GM23248 (cell line): ENCODE data around the gene IP6K1. TPM values are rescaled to one million over a fixed set of nuclear protein-coding genes. Genes with fewer than 3 reads are reported as not detected.
A peak's percentile ranks its signal among the peaks of the same experiment; 100 is the strongest.

ENCODE experiments used
- DNase-seq: peaks from one replicate; pipeline ENCODE4 v3.0.0-alpha.2; 2015
- H2AFZ ChIP-seq: fragments of 200-600 bp; sonication (generic); 2 replicates; pipeline ENCODE4 v1.6.1; 2016; ENCODE audit warnings: antibody characterized with exemption
- H3F3A ChIP-seq: fragments of 200-600 bp; sonication (generic); 2 replicates; pipeline ENCODE4 v1.6.1; 2016; ENCODE audit warnings: mild to moderate bottlenecking, antibody characterized with exemption, mixed run types; ENCODE audit not compliant: insufficient read depth
- H3K27ac ChIP-seq: fragments of 200-600 bp; sonication (generic); 2 replicates; pipeline ENCODE4 v1.5.1; 2016; ENCODE audit warnings: mild to moderate bottlenecking
- H3K27me3 ChIP-seq: fragments of 200-600 bp; sonication (generic); replicated peaks from 2 replicates; pipeline ENCODE4 v1.6.1; 2016; ENCODE audit warnings: mild to moderate bottlenecking; ENCODE audit not compliant: insufficient read depth
- H3K36me3 ChIP-seq: fragments of 200-600 bp; sonication (generic); 2 replicates; pipeline ENCODE4 v1.6.1; 2016; ENCODE audit warnings: low read depth, mild to moderate bottlenecking
- H3K4me1 ChIP-seq: fragments of 200-600 bp; sonication (generic); 2 replicates; pipeline ENCODE4 v1.6.1; 2016; ENCODE audit warnings: mild to moderate bottlenecking; ENCODE audit not compliant: insufficient read depth
- H3K4me2 ChIP-seq: fragments of 200-600 bp; sonication (generic); one replicate; pipeline ENCODE4 v1.6.1; 2016; ENCODE audit warnings: mild to moderate bottlenecking; ENCODE audit not compliant: unreplicated experiment
- H3K4me3 ChIP-seq: fragments of 200-600 bp; sonication (generic); 2 replicates; pipeline ENCODE4 v1.5.1; 2016; ENCODE audit warnings: mild to moderate bottlenecking
- H3K79me2 ChIP-seq: fragments of 200-600 bp; sonication (generic); 2 replicates; pipeline ENCODE4 v1.6.1; 2016; ENCODE audit warnings: mild to moderate bottlenecking; ENCODE audit not compliant: insufficient read depth
- H3K9ac ChIP-seq: fragments of 200-600 bp; sonication (generic); 2 replicates; pipeline ENCODE4 v1.6.1; 2016; ENCODE audit warnings: mild to moderate bottlenecking
- H3K9me2 ChIP-seq: fragments of 200-600 bp; sonication (generic); 2 replicates; pipeline ENCODE4 v1.6.1; 2016; ENCODE audit warnings: mixed run types, mild to moderate bottlenecking, moderate library complexity; ENCODE audit not compliant: insufficient read depth
- H3K9me3 ChIP-seq: fragments of 200-600 bp; sonication (generic); one replicate; pipeline ENCODE4 v1.6.1; 2017; ENCODE audit warnings: low read depth
- H4K20me1 ChIP-seq: fragments of 200-600 bp; sonication (generic); 2 replicates; pipeline ENCODE4 v1.6.0; 2016; ENCODE audit not compliant: insufficient read depth
- EZH2 ChIP-seq: fragments of 200-600 bp; sonication (generic); IDR thresholded peaks from 2 replicates; pipeline ENCODE4 v1.6.1; 2018; ENCODE audit warnings: antibody characterized with exemption, mild to moderate bottlenecking; ENCODE audit not compliant: insufficient read depth, poor library complexity, severe bottlenecking
- EZH2phosphoT487 ChIP-seq: fragments of 200-600 bp; sonication (generic); IDR thresholded peaks from 2 replicates; pipeline ENCODE4 v1.6.1; 2018; ENCODE audit warnings: antibody characterized with exemption, moderate library complexity, mild to moderate bottlenecking, low read depth; ENCODE audit not compliant: insufficient read depth
- WGBS, 2 experiments: methylation state at CpG; one replicate each; pipeline ENCODE4 v1.1.6; 2015 to 2017; ENCODE audit warnings: low lambda C conversion rate in 2 of 2, low coverage in 1 of 2; ENCODE audit errors: missing lambda C conversion rate in 2 of 2; 5-methylcytosine and 5-hydroxymethylcytosine counted together
- in situ Hi-C: fragments of 300-500 bp; cut with MboI; formaldehyde crosslinking; loops from 2 replicates; pipeline ENCODE4 v1.15.0; 2020
- polyA plus RNA-seq: library from polyadenylated mRNA; unstranded; fragments of >200 nt; fragmentation: Nextera tagmentation; extraction: Ambion mirVana; gene quantifications from 2 replicates; pipeline ENCODE4 v1.2.1, GENCODE V29; 2016
- total RNA-seq: library from RNA; depleted of rRNA; stranded (reverse); fragments of >200 nt; shearing (Covaris generic); gene quantifications from 2 replicates; pipeline ENCODE4 v1.2.3, GENCODE V29; 2014

Gene IP6K1
- total and polyA plus RNA-seq, 2 experiments from 2014 or later: 18.7 to 27.2 TPM

DNA sequence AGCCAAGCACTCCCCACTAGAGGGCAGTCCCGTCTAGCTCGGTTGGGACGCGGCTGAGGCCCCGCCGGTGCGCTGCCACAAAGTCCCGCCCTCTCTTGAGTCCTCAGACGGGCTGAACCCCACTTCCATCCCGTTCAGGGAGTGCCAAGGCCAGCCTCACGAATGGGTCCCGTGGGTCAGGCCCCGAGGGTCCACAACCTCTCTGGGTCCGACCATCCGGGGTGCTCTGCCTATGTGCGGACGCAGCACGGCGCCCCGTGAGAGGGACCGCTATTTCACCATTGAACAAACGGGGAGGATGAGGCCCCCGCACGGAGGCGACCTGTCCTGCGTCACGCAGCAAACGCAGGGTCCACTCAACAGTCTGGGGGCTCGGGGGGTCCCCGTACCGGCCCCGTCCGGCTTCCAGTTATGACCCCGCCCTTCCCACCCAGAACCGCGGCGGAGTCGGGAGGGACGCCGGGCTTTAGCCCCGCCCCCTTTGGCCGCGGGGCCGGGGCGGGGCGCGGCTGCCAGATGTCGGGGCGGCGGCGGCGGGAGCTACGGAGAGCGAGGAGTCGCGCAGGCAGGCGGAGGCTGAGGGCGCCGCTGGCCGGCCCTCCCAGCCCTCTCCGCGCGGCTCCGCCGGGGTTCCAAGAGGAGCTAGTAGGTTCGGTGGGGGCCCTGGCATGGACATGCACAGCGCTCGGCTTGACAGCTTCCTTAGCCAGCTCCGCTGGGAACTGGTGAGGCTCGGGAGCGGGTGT lies 16.6 kb upstream of the IP6K1 start, which contains the start of gene INKA1:
Gene INKA1, plus strand, starts transcription at position 543 of the 746 bp plus-strand sequence. Its CDS starts 132 bp downstream, at position 675.
- peaks cover 30% of the 10 kb centered on the region for H3K4me1 ChIP-seq
- H3K9me2 ChIP-seq: no peaks in the 10 kb centered on the region
- H3K79me2 ChIP-seq: no peaks in the 10 kb centered on the region
- WGBS, 2 experiments: 1% methylated on average over 42 to 61 of the region's 71 CpGs
- H3K27ac ChIP-seq: peak within 1 kb of the TSS; percentile 65
- H3K36me3 ChIP-seq: no peaks in the 10 kb centered on the region
- no peaks in the 10 kb centered on the region for H4K20me1 ChIP-seq
- TF ChIP-seq EZH2phosphoT487 (no peak), EZH2 (no peak)
- H3K27me3 ChIP-seq: no peaks in the 10 kb centered on the region
- peak within 1 kb of the TSS; percentile 91 for H3K4me2 ChIP-seq
- H3K9me3 ChIP-seq: no peaks in the 10 kb centered on the region
- in situ Hi-C loops: no loop called here
- H3F3A ChIP-seq: 0 out of 2 replicates have a peak, but pooled peaks cover 3% of the 10 kb centered on the region
- DNase-seq: peak; percentile 95
- H3K4me3 ChIP-seq: peak within 1 kb of the TSS; percentile 96
- H2AFZ ChIP-seq: peak within 1 kb of the TSS; percentile 97
- H3K9ac ChIP-seq: peak within 1 kb of the TSS; percentile 83

DNA sequence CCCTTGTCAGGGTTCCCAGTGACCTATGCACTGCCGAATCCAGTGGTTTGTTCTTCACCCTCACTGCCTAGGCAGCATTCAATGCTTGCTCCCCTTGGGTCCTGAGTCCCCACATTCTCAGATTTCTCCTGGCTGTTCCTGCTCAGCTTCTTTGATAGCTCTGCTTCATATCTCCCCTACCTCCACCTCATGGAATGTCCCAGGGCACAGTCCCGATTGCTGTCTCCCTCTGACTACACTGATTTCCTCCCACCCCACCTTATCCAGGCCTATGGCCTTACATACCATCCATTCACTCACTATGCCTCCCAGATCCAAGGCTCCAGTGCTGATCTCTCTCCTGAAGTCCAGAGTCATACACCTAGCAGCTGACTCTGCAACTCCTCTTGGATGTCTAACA lies 14.8 kb upstream of the IP6K1 start:
- Histone ChIP-seq H3K9me2 (no peaks in the 10 kb centered on the region), H3K27me3 (no peaks in the 10 kb centered on the region), H3K4me3 (no peak overlapping the region), H3K4me1 (peaks cover 30% of the 10 kb centered on the region), H3K9me3 (no peaks in the 10 kb centered on the region), H3K36me3 (no peaks in the 10 kb centered on the region), H3K4me2 (no peak overlapping the region), H3F3A (0 out of 2 replicates have a peak, but pooled peaks cover 3% of the 10 kb centered on the region), H4K20me1 (no peaks in the 10 kb centered on the region), H2AFZ (no peak overlapping the region), H3K79me2 (no peaks in the 10 kb centered on the region), H3K9ac (no peak overlapping the region), H3K27ac (no peak overlapping the region)
- no peak for TF ChIP-seq EZH2
- no peak for TF ChIP-seq EZH2phosphoT487
- 77 to 79% methylated on average over 2 of the region's 2 CpGs for WGBS, 2 experiments
- in situ Hi-C loops: no loop called here
- no peak for DNase-seq

DNA sequence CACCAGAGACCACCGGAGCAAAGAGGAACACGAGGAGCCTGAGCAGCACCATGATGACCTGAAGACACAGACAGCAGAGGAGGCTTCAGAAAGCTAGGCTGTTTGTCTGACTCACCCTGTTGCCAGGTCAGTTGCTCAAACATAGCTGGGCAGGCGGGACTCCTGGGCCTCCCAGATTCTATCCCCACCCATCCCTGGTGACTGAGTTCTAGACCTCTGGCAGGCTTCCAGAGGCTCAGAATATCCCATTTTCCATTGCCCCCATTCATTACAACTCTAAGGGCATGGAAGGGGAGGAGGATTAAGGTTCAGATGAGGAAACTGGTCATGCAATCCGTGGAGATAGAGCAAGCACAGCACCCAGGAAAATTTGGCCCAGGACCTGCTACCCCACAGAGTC lies 13.4 kb upstream of the IP6K1 start, which contains the start of gene CDHR4:
Gene CDHR4, minus strand, starts transcription at position 113 of the 400 bp plus-strand sequence. Its CDS starts 61 bp downstream, at position 52.
- 29 to 32% methylated on average over 4 of the region's 4 CpGs for WGBS, 2 experiments
- Histone ChIP-seq H3K27me3 (no peaks in the 10 kb centered on the region), H3K79me2 (no peaks in the 10 kb centered on the region), H4K20me1 (no peaks in the 10 kb centered on the region), H2AFZ (peak within 1 kb of the TSS; percentile 61), H3K9me2 (no peaks in the 10 kb centered on the region), H3K9me3 (no peaks in the 10 kb centered on the region), H3F3A (0 out of 2 replicates have a peak, but pooled peaks cover 3% of the 10 kb centered on the region), H3K36me3 (no peaks in the 10 kb centered on the region), H3K4me1 (peaks cover 18% of the 10 kb centered on the region; the same call in 1 of the 2 replicates), H3K4me2 (no peak within 1 kb of the TSS), H3K4me3 (no peak within 1 kb of the TSS), H3K9ac (peak within 1 kb of the TSS; percentile 56), H3K27ac (peak within 1 kb of the TSS; percentile 71)
- DNase-seq: peak; percentile 96
- TF ChIP-seq EZH2 (no peak), EZH2phosphoT487 (no peak)
- in situ Hi-C loops: no loop called here

DNA sequence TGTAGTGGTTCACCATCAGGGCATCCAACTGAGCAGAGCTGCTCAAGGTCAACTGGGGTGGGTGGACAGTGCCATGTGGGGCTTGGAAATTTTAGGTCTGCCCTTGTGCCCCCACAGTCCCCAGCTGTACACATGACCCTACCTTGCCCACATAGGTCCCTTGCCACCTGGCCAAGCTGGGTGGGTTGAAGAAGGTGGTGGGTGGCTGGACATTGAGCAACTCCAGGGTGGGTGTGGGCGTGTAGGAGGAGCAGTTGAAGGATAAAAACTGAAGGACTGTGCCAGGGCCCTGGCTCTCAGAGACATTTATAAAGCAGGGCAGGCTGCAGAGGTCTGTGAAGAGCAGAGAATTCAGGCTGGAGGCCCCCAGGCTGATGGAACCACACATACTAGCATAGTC lies 12.8 kb upstream of the IP6K1 start:
- Histone ChIP-seq H3K9me3 (no peaks in the 10 kb centered on the region), H2AFZ (peak overlapping the region; percentile 61), H3K79me2 (no peaks in the 10 kb centered on the region), H3K4me3 (no peak overlapping the region), H3K9me2 (no peaks in the 10 kb centered on the region), H3K4me1 (peaks cover 16% of the 10 kb centered on the region; the same call in 1 of the 2 replicates), H3K9ac (peak overlapping the region; percentile 56), H3K36me3 (no peaks in the 10 kb centered on the region), H4K20me1 (no peaks in the 10 kb centered on the region), H3K27ac (peak overlapping the region; percentile 71), H3F3A (0 out of 2 replicates have a peak, but pooled peaks cover 3% of the 10 kb centered on the region), H3K4me2 (no peak overlapping the region), H3K27me3 (no peaks in the 10 kb centered on the region)
- in situ Hi-C loops: no loop called here
- 60 to 83% methylated on average over 1 of the region's 1 CpG for WGBS, 2 experiments
- no peak for DNase-seq
- TF ChIP-seq EZH2 (no peak), EZH2phosphoT487 (no peak)
